Measurements from ENCODE around the gene MRPL34. TPM values are rescaled to one million over a fixed set of nuclear protein-coding genes. Genes with fewer than 3 reads are reported as not detected.
A peak's percentile ranks its signal among the peaks of the same experiment; 100 is the strongest.

The MRPL34 gene
- total RNA-seq, 1 donor from 2014 or later, result 64.8 TPM

- no peak for FAIRE-seq
- H3K79me2 ChIP-seq (ENCODE audit: insufficient read depth, low read length), result peaks cover 51% of the 10 kb centered on the region
These were observed 6.8 kb downstream of the MRPL34 start for GRCh38 chr19:17312189-17313113.

DNA sequence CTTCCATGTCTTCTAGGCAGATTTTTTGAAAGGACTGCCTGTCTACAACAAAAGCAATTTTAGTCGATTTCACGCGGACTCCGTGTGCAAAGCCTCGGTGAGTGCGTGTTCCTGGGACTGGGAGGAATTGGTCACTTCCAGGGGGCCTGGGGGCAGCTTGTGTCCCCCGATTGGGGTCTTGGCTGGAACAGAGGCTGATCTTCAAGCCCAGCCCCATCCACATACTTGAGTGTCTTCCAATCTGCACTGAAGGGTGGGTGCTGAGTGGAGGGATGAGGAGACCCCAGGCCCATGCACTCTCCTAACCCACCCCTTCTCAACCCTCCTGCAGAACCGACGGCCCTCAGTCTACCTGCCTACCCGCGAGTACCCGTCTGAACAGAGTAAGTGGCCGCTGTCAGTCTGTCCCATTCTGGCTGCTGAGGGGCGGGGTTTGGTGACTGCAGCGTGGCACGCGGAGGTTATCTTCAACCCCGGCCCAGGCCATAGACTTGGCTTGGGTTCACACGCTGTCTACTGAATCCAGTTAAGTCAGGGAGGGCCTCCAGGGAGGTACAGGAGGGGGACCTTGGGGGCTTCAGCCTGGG, 8.4 kb downstream of the MRPL34 start:
- Histone ChIP-seq H4K20me1 (ENCODE audit: insufficient read depth, low read length) (peaks cover 51% of the 10 kb centered on the region), H3K79me2 (ENCODE audit: insufficient read depth, low read length) (peaks cover 51% of the 10 kb centered on the region), H3K4me1 (ENCODE audit: insufficient read depth, low read length) (peaks cover 24% of the 10 kb centered on the region), H3K4me3 (ENCODE audit: insufficient read depth, low read depth, low read length) (no peak overlapping the region), H3K27ac (ENCODE audit: low read depth, low read length) (no peak overlapping the region), H2AFZ (ENCODE audit: low read depth, low read length) (no peak overlapping the region), H3K36me3 (ENCODE audit: insufficient read depth, low read length) (peaks cover 3% of the 10 kb centered on the region), H3K27me3 (ENCODE audit: insufficient read depth, low read length) (no peaks in the 10 kb centered on the region), H3K9me3 (ENCODE audit: insufficient read depth, low read depth, low read length) (no peaks in the 10 kb centered on the region), H3K9ac (ENCODE audit: low read length) (no peak overlapping the region), H3K4me2 (ENCODE audit: low read length) (no peak overlapping the region)
- H3K27ac Mint-ChIP-seq (ENCODE audit: unreplicated experiment), result no peak overlapping the region
- DNase-seq (ENCODE audit: low read depth) (no peak), FAIRE-seq (no peak)
- H3K4me3 Mint-ChIP-seq (ENCODE audit: unreplicated experiment), result no peak overlapping the region
- H3K9me3 Mint-ChIP-seq (ENCODE audit: unreplicated experiment), result no peaks in the 10 kb centered on the region
- H3K4me1 Mint-ChIP-seq (ENCODE audit: low read depth, unreplicated experiment), result peaks cover 22% of the 10 kb centered on the region
- H3K36me3 Mint-ChIP-seq (ENCODE audit: low read depth, unreplicated experiment), result peaks cover 10% of the 10 kb centered on the region
- TF ChIP-seq, protein P1, sequence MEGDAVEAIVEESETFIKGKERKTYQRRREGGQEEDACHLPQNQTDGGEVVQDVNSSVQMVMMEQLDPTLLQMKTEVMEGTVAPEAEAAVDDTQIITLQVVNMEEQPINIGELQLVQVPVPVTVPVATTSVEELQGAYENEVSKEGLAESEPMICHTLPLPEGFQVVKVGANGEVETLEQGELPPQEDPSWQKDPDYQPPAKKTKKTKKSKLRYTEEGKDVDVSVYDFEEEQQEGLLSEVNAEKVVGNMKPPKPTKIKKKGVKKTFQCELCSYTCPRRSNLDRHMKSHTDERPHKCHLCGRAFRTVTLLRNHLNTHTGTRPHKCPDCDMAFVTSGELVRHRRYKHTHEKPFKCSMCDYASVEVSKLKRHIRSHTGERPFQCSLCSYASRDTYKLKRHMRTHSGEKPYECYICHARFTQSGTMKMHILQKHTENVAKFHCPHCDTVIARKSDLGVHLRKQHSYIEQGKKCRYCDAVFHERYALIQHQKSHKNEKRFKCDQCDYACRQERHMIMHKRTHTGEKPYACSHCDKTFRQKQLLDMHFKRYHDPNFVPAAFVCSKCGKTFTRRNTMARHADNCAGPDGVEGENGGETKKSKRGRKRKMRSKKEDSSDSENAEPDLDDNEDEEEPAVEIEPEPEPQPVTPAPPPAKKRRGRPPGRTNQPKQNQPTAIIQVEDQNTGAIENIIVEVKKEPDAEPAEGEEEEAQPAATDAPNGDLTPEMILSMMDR (IDR thresholded peaks at IDR 0.05; ENCODE audit: insufficient read depth, low read depth, low read length), result no peak
- TF ChIP-seq EZH2 (IDR thresholded peaks at IDR 0.05; ENCODE audit: insufficient read depth, low read length), result no peak
- no peaks in the 10 kb centered on the region for H3K27me3 Mint-ChIP-seq (ENCODE audit: low read depth, unreplicated experiment)

More at GRCh38 chr19:17312189-17313113, 6.8 kb downstream of the MRPL34 start:
- peaks cover 22% of the 10 kb centered on the region for H3K4me1 Mint-ChIP-seq (ENCODE audit: low read depth, unreplicated experiment)
- peaks cover 47% of the 10 kb centered on the region for H4K20me1 ChIP-seq (ENCODE audit: insufficient read depth, low read length)
- no peaks in the 10 kb centered on the region for H3K27me3 ChIP-seq (ENCODE audit: insufficient read depth, low read length)
- peak overlapping the region; percentile 83 for H3K27ac Mint-ChIP-seq (ENCODE audit: unreplicated experiment)
- H3K9me3 Mint-ChIP-seq (ENCODE audit: unreplicated experiment), result no peaks in the 10 kb centered on the region
- no peaks in the 10 kb centered on the region for H3K27me3 Mint-ChIP-seq (ENCODE audit: low read depth, unreplicated experiment)
- H3K4me3 Mint-ChIP-seq (ENCODE audit: unreplicated experiment), result peak overlapping the region; percentile 75
- TF ChIP-seq, protein P1 (IDR thresholded peaks at IDR 0.05; ENCODE audit: insufficient read depth, low read depth, low read length), result no peak
- no peak for TF ChIP-seq EZH2 (IDR thresholded peaks at IDR 0.05; ENCODE audit: insufficient read depth, low read length)
- H3K36me3 Mint-ChIP-seq (ENCODE audit: low read depth, unreplicated experiment), result peaks cover 10% of the 10 kb centered on the region
- peaks cover 24% of the 10 kb centered on the region for H3K4me1 ChIP-seq (ENCODE audit: insufficient read depth, low read length)
- DNase-seq (ENCODE audit: low read depth), result no peak
- H3K4me3 ChIP-seq (ENCODE audit: insufficient read depth, low read depth, low read length), result peak overlapping the region; percentile 22
- peaks cover 3% of the 10 kb centered on the region for H3K36me3 ChIP-seq (ENCODE audit: insufficient read depth, low read length)
- H3K9me3 ChIP-seq (ENCODE audit: insufficient read depth, low read depth, low read length), result no peaks in the 10 kb centered on the region
- peak overlapping the region; percentile 85 for H3K27ac ChIP-seq (ENCODE audit: low read depth, low read length)
- H3K4me2 ChIP-seq (ENCODE audit: low read length), result peak overlapping the region; percentile 78
- no peak overlapping the region for H2AFZ ChIP-seq (ENCODE audit: low read depth, low read length)
- H3K9ac ChIP-seq (ENCODE audit: low read length), result peak overlapping the region; percentile 77
